ENCODE data around the gene DAG1. TPM values are rescaled to one million over a fixed set of nuclear protein-coding genes. Genes with fewer than 3 reads are reported as not detected.

DAG1 gene
- total RNA-seq, 1 experiment from 2014 or later: 99.9 TPM

DNA sequence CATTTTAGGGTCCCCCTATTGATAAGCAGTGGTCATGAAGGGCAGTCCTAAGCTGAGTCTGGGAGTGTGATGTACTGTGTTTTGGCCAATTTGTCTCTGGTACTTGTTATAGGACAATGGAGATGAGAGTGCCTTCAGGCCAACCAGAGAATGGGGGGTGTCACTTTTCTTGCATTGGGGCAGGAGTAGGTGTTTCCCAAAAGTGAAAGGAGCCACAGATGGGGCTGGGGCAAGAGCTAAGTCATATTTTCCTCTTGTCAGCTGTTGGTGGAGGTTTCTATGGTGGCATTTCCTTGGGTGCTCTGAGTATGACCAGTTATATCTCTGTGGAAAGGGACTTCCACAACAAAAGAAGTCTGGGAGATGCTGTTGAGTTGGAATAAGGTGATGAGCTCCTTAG, 59.5 kb downstream of the DAG1 start:
- Histone ChIP-seq H3K4me3 (replicated peaks in 1 of 2; ENCODE audit: low read depth in 1 of 2, low read length in 2 of 2) (no peak overlapping the region), H3K9ac (ENCODE audit: low read length) (no peak overlapping the region), H3K4me2 (ENCODE audit: low read length) (no peak overlapping the region), H3K27me3 (ENCODE audit: insufficient read depth, low read length) (no peaks in the 10 kb centered on the region), H3K36me3 (ENCODE audit: control insufficient read depth in 1 of 2, insufficient read depth in 2 of 2, low read length in 2 of 2) (peaks cover 11 to 25% of the 10 kb centered on the region in 2 experiments; a peak in 3 of 4 replicates), H3K9me2 (ENCODE audit: insufficient read depth) (no peaks in the 10 kb centered on the region), H3K4me1 (ENCODE audit: control insufficient read depth in 1 of 2, insufficient read depth in 2 of 2, low read length in 2 of 2) (peaks cover 0 to 15% of the 10 kb centered on the region in 2 experiments; a peak in 2 of 4 replicates), H3K9me3 (ENCODE audit: control insufficient read depth in 1 of 2, insufficient read depth in 1 of 2, low read depth in 1 of 2, low read length in 2 of 2) (no peaks in the 10 kb centered on the region), H3K27ac (ENCODE audit: low read depth, low read length) (no peak overlapping the region), H3K79me2 (ENCODE audit: insufficient read depth, low read length) (no peaks in the 10 kb centered on the region), H2AFZ (ENCODE audit: low read depth, low read length, poor library complexity, severe bottlenecking) (no peak overlapping the region), H4K20me1 (ENCODE audit: insufficient read depth) (no peaks in the 10 kb centered on the region)
- BruUV-seq (replicated peaks): no TSS peak
- ATAC-seq (no peak), DNase-seq (ENCODE audit: low read depth, low spot score) (no peak)
- CTCF ChIA-PET: interaction anchor here (1.9 kb wide), 1 partner anchor 10 kb away, joined by 6 read pairs; no protein-coding TSS in a partner anchor
- POLR2A ChIA-PET: no interaction called here
- no peak for TF ChIP-seq ZNF274 (IDR thresholded peaks at IDR 0.05; ENCODE audit: low read depth, low read length)
- TF ChIP-seq TCF7L2 (IDR thresholded peaks at IDR 0.05; ENCODE audit: borderline replicate concordance, extremely low read depth, insufficient read depth, insufficient read length): no peak
- TF ChIP-seq POLR2A (IDR thresholded peaks at IDR 0.05; ENCODE audit: borderline replicate concordance, extremely low read depth, insufficient read depth, insufficient read length): no peak
- TF ChIP-seq CEBPB (IDR thresholded peaks at IDR 0.05; ENCODE audit: low read depth): no peak
- no peak for TF ChIP-seq SP1 (IDR thresholded peaks at IDR 0.05; ENCODE audit: low read depth)
- no peak for TF ChIP-seq SIN3A (IDR thresholded peaks at IDR 0.05; ENCODE audit: low read depth)
- no peak for TF ChIP-seq EZH2 (IDR thresholded peaks at IDR 0.05)
- no peak for TF ChIP-seq FOSL1 (IDR thresholded peaks at IDR 0.05; ENCODE audit: low read depth)
- TF ChIP-seq, protein P1, sequence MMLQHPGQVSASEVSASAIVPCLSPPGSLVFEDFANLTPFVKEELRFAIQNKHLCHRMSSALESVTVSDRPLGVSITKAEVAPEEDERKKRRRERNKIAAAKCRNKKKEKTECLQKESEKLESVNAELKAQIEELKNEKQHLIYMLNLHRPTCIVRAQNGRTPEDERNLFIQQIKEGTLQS (IDR thresholded peaks at IDR 0.05): no peak
- TF ChIP-seq EGR1 (IDR thresholded peaks at IDR 0.05; ENCODE audit: low read depth): no peak
- TF ChIP-seq, protein P2, sequence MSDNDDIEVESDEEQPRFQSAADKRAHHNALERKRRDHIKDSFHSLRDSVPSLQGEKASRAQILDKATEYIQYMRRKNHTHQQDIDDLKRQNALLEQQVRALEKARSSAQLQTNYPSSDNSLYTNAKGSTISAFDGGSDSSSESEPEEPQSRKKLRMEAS (IDR thresholded peaks at IDR 0.05): no peak
- TF ChIP-seq ZFX (IDR thresholded peaks at IDR 0.05): no peak
- TF ChIP-seq, protein P3, sequence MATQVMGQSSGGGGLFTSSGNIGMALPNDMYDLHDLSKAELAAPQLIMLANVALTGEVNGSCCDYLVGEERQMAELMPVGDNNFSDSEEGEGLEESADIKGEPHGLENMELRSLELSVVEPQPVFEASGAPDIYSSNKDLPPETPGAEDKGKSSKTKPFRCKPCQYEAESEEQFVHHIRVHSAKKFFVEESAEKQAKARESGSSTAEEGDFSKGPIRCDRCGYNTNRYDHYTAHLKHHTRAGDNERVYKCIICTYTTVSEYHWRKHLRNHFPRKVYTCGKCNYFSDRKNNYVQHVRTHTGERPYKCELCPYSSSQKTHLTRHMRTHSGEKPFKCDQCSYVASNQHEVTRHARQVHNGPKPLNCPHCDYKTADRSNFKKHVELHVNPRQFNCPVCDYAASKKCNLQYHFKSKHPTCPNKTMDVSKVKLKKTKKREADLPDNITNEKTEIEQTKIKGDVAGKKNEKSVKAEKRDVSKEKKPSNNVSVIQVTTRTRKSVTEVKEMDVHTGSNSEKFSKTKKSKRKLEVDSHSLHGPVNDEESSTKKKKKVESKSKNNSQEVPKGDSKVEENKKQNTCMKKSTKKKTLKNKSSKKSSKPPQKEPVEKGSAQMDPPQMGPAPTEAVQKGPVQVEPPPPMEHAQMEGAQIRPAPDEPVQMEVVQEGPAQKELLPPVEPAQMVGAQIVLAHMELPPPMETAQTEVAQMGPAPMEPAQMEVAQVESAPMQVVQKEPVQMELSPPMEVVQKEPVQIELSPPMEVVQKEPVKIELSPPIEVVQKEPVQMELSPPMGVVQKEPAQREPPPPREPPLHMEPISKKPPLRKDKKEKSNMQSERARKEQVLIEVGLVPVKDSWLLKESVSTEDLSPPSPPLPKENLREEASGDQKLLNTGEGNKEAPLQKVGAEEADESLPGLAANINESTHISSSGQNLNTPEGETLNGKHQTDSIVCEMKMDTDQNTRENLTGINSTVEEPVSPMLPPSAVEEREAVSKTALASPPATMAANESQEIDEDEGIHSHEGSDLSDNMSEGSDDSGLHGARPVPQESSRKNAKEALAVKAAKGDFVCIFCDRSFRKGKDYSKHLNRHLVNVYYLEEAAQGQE (IDR thresholded peaks at IDR 0.05; ENCODE audit: low read depth): no peak
- no peak for TF ChIP-seq RAD21 (IDR thresholded peaks at IDR 0.05; ENCODE audit: low read depth)
- TF ChIP-seq SRF (IDR thresholded peaks at IDR 0.05; ENCODE audit: low read depth): no peak
- no peak for TF ChIP-seq ELF1 (IDR thresholded peaks at IDR 0.05; ENCODE audit: borderline replicate concordance, low read depth)
- no peak for TF ChIP-seq JUND (IDR thresholded peaks at IDR 0.05)
- no peak for TF ChIP-seq YY1 (IDR thresholded peaks at IDR 0.05; ENCODE audit: extremely low read depth, insufficient replicate concordance, low read depth, low read length)
- TF ChIP-seq, protein P4, sequence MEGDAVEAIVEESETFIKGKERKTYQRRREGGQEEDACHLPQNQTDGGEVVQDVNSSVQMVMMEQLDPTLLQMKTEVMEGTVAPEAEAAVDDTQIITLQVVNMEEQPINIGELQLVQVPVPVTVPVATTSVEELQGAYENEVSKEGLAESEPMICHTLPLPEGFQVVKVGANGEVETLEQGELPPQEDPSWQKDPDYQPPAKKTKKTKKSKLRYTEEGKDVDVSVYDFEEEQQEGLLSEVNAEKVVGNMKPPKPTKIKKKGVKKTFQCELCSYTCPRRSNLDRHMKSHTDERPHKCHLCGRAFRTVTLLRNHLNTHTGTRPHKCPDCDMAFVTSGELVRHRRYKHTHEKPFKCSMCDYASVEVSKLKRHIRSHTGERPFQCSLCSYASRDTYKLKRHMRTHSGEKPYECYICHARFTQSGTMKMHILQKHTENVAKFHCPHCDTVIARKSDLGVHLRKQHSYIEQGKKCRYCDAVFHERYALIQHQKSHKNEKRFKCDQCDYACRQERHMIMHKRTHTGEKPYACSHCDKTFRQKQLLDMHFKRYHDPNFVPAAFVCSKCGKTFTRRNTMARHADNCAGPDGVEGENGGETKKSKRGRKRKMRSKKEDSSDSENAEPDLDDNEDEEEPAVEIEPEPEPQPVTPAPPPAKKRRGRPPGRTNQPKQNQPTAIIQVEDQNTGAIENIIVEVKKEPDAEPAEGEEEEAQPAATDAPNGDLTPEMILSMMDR (IDR thresholded peaks at IDR 0.05 in 2 of 3, conservative IDR thresholded peaks at IDR 0.05 in 1 of 3; ENCODE audit: borderline replicate concordance in 1 of 3, insufficient read depth in 1 of 3, low read depth in 2 of 3, low read length in 2 of 3): no peak
- intact Hi-C loops (cut with micrococcal nuclease): no loop called here
- RAD21 ChIA-PET (ENCODE audit: low non-redundant PET in 1 of 2, low total read pairs in 2 of 2, uncharacterized antibody in 2 of 2, unreplicated experiment in 2 of 2): no interaction called here

Data from HCT116 (cell line).